ENCODE measurements around the gene EXD2.

DNA sequence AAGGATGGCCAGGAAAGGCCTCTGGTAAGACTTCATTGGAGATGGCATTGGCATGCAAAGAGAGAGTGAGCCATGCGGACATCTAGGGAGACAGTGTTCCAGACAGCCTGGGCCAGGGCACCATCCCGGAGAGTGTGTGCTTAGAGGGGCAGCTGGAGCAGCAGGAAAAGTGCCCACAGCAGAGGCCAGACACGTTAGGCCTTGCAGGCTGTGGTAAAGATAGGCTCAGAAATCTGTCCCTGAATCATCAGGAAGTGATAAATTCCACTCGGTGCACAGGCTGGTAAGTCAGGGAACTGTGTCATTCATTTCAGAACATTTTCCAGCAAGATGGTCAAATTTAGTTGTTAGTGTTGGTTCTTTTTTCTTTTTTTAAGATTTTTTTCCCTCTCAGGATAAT, 77.5 kb downstream of the EXD2 start:
- TF ChIP-seq, protein P1, sequence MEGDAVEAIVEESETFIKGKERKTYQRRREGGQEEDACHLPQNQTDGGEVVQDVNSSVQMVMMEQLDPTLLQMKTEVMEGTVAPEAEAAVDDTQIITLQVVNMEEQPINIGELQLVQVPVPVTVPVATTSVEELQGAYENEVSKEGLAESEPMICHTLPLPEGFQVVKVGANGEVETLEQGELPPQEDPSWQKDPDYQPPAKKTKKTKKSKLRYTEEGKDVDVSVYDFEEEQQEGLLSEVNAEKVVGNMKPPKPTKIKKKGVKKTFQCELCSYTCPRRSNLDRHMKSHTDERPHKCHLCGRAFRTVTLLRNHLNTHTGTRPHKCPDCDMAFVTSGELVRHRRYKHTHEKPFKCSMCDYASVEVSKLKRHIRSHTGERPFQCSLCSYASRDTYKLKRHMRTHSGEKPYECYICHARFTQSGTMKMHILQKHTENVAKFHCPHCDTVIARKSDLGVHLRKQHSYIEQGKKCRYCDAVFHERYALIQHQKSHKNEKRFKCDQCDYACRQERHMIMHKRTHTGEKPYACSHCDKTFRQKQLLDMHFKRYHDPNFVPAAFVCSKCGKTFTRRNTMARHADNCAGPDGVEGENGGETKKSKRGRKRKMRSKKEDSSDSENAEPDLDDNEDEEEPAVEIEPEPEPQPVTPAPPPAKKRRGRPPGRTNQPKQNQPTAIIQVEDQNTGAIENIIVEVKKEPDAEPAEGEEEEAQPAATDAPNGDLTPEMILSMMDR (IDR thresholded peaks at IDR 0.05) = no peak
- TF ChIP-seq POLR2A (IDR thresholded peaks at IDR 0.05) (no peak), POLR2AphosphoS5 (IDR thresholded peaks at IDR 0.05) (no peak), EP300 (IDR thresholded peaks at IDR 0.05) (no peak)

All from upper lobe of left lung (tissue), 4 donors.